Measurements from ENCODE around the gene SFT2D2. TPM values are rescaled to one million over a fixed set of nuclear protein-coding genes. Genes with fewer than 3 reads are reported as not detected.

Gene SFT2D2
- total RNA-seq, 1 donor from 2014 or later, result 35.1 TPM

GRCh38 chr1:168301664-168302320, 76.0 kb downstream of the SFT2D2 start:
- H3K27me3 ChIP-seq, result no peaks in the 10 kb centered on the region
- H3K4me1 ChIP-seq, result no peaks in the 10 kb centered on the region
- H3K4me3 ChIP-seq, result no peak overlapping the region
- no peak for TF ChIP-seq POLR2AphosphoS5 (IDR thresholded peaks at IDR 0.05; ENCODE audit: insufficient read depth in 1 of 2, low read depth in 1 of 2)
- no peak for TF ChIP-seq CTCF (IDR thresholded peaks at IDR 0.05)
- TF ChIP-seq POLR2A (IDR thresholded peaks at IDR 0.05), result no peak
- no peaks in the 10 kb centered on the region for H3K9me3 ChIP-seq
- H3K36me3 ChIP-seq, result no peaks in the 10 kb centered on the region
- intact Hi-C loops (cut with DNase I), result no loop called here
- H3K27ac ChIP-seq, result no peak overlapping the region
- DNase-seq (ENCODE audit: extremely low spot score in 2 of 2), result no peak

Small RNAs within 50 kb of the gene (small RNA-seq; reads per million reads assigned to genes)
- not detected for gene AL021397.1
- not detected for gene RNU6-1310P

Other genes with a start within 250 kb of the SFT2D2 start
- gene GPR161, start 89.1 kb upstream of the SFT2D2 start, total RNA-seq, result 15.7 TPM
- 20.4 TPM for gene TIPRL, start 47.0 kb upstream of the SFT2D2 start, total RNA-seq
- 3.9 TPM for gene TBX19, start 54.9 kb downstream of the SFT2D2 start, total RNA-seq

Measured in vagina (tissue), 2 donors.